Measurements from ENCODE around the gene KHNYN.

Gene KHNYN

DNA sequence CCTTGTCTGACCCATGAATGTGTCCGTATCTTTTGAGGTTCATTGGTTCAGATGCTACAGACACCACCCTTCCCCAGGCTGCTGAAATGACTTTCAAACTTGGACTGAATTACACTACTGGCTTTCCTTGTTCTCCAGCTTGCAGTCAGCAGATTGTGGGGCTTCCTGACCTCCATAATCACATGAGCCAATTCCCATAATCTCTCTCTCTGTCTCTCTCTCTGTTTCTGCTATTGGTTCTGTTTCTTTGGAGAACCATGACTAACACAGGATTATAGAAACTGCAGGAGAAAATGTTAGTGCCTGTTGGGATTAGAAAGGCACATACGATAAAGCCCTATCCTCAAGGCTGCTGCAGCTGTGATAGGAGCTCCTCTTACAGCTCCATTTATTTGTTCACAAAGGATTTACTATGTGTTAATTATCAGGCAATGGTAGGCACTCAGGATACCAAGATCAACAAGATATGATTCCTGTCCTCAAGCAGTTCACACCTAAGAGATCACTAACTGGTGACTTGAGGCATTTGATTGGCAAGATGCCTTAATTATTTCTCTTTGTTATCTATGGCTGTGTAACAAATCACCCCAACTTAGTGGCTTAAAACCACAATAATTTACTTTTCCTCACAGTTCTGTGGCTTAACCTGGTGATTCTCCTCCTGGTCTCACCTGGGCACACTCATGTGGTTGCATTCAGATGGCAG, 41.1 kb upstream of the KHNYN start:
- H3K4me3 ChIP-seq (replicated peaks in 1 of 2; ENCODE audit: low read depth in 2 of 2, low read length in 2 of 2) = no peak overlapping the region
- no peak for TF ChIP-seq CTCF (IDR thresholded peaks at IDR 0.05; ENCODE audit: low read depth, low read length)
- peak in 1 of 2 donors; percentile 38 for DNase-seq (ENCODE audit: low read depth in 2 of 2)

GRCh38 chr14:24389226-24389848, 40.4 kb upstream of the KHNYN start:
- TF ChIP-seq CTCF (IDR thresholded peaks at IDR 0.05; ENCODE audit: low read depth, low read length) = no peak
- peak; percentile 81 to 83 for DNase-seq (ENCODE audit: low read depth in 2 of 2)
- no peak overlapping the region for H3K4me3 ChIP-seq (replicated peaks in 1 of 2; ENCODE audit: low read depth in 2 of 2, low read length in 2 of 2)

DNA sequence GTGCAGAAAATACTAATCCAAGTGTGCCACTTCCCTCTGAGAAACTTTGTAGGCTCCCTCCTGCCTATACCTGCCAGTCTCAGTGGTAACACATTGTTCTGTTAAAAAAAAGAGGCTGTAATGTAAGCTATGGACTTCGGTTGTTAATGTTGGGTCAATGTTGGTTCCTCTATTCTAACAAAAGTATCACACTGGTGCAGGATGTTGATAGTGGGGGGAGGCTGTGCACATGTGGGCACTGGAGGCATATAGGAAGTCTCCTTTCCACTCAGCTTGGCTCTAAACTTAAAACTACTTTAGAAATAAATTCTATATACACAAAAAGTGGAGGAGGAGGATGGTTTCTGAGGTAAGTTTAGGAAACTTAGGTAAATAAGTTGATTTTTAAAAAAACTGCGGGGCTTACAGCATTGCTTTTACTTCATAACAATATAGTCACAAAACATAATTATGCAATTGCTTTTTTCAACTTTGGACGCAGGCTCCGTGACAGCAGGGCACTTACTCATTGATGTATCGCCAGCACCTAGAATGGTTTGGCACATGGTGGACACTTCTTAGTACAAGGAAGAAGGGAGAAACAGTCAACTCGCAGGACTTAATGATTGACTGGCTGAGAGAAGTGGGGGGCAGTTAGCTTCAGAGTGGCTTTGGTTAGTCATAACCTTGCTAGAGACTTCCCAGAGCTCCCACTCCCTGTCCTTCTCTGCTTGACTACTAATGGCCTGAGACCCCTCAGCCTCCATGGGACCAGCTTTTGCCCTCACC, 38.9 kb upstream of the KHNYN start:
- H3K4me3 ChIP-seq (replicated peaks in 1 of 2; ENCODE audit: low read depth in 2 of 2, low read length in 2 of 2) = no peak overlapping the region
- DNase-seq (ENCODE audit: low read depth in 2 of 2) = peak; percentile 11 to 34
- TF ChIP-seq CTCF (IDR thresholded peaks at IDR 0.05; ENCODE audit: low read depth, low read length) = no peak

DNA sequence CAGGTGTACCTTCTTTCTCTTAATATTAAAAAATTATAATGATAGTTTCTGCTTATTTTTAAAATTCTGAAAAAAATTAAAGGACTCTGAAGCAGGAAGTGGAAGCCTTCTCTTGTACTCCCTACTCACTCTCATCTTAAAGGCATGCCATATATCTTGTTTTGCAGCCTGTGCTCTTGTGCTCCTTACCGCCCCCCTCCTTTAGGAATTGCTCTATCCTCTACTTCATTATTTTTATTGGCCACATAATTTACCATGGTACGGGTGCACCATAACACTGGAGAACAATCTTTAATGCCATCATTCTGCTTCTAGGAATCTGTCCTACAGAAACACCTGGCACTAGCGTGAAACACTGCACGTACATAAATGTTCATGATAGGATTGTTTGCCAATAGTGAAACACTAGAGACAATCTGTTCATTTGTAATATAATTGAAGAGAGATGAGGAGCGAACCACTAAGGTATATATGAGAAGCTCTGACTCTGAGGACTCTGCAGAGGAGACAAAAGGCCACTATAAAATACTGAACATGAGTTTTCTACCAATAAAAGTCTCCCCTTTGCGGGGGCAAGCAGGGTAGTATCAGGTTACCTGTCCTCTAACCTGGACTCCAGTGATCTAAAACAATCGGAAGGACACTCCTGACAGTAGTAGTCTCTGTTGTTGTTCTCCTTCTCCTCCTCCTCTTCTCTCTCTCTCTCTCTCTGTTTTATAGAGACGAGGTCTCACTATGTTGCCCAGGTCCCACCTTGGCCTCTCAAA, 37.2 kb upstream of the KHNYN start:
- DNase-seq (ENCODE audit: low read depth in 2 of 2) = peak; percentile 73 to 79
- peak; percentile 26 for TF ChIP-seq CTCF (IDR thresholded peaks at IDR 0.05; ENCODE audit: low read depth, low read length)
- H3K4me3 ChIP-seq (replicated peaks in 1 of 2; ENCODE audit: low read depth in 2 of 2, low read length in 2 of 2) = no peak overlapping the region

DNA sequence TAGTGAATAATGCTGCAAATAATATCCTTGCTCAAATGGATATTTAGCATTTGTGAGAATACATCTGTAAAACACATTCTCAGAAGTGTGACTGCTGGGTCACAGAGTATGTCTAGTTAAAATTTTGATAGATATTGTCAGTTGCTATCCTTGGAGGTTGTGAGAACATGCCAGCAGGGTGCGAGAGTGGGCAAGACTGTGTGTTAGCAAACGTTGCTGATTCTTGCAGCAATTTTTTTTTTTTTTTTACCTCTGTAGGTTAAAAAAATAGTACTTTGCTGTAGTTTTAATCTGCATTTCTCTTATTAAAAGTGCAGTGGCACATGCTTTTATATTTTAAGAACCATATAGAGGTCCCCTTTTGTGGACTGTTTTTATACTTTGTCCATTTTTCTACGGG, 35.5 kb upstream of the KHNYN start:
- TF ChIP-seq CTCF (IDR thresholded peaks at IDR 0.05; ENCODE audit: low read depth, low read length) = no peak
- H3K4me3 ChIP-seq (replicated peaks in 1 of 2; ENCODE audit: low read depth in 2 of 2, low read length in 2 of 2) = no peak overlapping the region
- DNase-seq (ENCODE audit: low read depth in 2 of 2) = no peak

Data from cardiac fibroblast (primary cell).